AML-193 (cell line): ENCODE results near the gene FHAD1.

ENCODE experiments used
- DNase-seq, 2 experiments: peaks; one replicate each; lab custom pipeline; 2025; lab: John Stamatoyannopoulos, UW

The FHAD1 gene

GRCh38 chr1:15400627-15401026 lies 153.6 kb downstream of the FHAD1 start:
- DNase-seq, result no peak

GRCh38 chr1:15401391-15402055 lies 154.5 kb downstream of the FHAD1 start:
- no peak for DNase-seq

- DNase-seq, result no peak
These were observed 155.9 kb downstream of the FHAD1 start for GRCh38 chr1:15402809-15403450.

GRCh38 chr1:15403962-15404580 lies 157.0 kb downstream of the FHAD1 start:
- DNase-seq, result no peak

DNA sequence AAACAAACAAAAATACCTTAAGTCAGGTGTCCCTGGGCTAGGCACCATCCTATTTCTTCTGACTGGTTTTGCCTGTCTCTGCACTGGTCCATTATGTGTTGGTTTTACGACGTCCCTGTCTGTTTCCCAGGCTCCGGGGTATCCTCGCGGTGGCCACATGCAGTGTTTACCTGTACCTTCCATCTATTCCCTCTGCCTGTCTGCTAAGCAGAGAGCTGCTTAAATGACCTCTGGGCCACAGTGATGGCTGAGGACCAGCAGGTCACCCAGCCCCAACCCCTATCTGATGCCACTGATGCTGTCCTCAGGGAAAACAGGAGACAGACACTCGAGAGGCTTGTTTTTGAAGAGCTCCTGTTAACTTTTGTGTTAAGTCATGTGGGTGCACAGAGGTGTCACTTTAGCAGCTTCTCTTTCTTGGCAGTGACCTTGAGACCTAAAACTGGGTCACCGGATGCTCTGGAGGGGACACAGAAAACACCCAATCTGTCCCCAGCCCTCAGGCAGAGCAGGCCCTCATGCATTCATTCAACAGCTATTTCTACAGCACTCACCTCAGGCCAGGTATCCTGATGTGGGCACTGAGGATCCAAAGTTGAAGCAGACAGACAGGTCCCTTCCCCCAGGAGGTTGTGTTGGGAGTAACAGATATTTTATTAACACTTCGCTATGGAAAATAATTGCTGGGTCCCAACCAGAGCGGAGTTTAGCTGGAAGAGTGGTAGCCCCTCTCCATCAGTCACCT lies 158.3 kb downstream of the FHAD1 start:
- no peak for DNase-seq

DNA sequence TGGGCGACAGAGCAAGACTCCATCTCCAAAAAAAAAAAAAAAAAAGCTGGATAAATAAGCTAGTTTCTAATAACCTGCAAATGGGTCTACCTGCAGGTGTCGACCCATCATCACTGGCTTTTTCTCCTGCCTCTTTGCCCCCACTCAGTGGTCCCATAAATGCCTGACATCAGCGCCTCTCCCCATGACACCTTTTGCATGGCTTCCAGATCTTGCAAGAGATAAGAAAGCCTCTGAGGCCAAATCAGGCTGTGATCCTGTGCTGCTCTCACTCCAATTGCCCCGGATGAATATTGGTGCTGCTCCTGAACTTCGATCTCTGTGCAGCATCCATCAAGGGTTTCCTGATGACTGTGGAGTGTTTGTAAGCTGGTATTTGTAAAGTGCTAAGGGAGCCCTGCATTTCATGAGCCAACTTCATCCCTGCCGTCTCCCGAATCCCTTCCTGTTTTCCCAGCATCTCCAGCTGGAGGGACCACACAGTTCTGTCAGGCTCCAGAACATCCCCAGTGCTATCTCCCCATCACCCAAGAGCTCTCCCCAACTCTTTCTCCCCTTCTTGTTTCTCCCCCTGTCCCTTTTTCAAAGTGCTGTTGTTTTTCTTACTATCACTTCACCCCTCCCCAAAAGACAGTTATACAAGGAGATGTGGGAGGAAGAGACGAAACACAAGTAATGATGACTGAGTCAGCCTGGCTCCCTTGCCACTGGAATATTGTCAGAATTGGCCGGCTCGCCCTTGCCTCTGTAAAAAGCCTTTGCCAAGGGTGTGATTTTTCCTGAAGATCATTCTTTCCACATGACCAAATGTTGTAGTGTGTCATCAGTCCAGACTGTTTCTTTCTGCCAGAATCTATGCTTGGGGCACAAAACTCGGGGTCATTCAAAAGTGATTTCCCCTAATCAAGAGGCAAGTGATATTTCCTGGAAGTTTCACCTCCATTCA lies 159.9 kb downstream of the FHAD1 start:
- no peak for DNase-seq

DNA sequence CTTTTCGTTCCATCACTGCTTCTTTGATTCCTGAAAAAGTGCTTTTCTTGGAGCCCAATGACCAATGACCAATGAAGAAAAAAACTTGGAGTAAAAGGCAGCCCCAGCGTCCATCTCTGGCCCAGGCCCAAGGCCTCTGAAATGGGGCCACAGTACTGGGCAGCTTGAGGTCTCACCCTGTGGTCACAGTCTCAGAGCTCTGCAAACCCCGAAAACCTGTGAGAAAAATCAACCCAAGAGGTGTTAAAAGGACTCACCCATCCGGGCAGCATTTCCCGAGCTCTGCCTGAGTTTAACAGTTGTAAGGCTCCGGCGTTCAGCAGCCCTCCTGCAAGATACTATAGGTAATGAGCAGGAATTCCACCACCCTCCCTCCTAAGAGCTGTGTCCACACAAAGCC lies 160.6 kb downstream of the FHAD1 start:
- no peak for DNase-seq

GRCh38 chr1:15408890-15409387 lies 161.9 kb downstream of the FHAD1 start:
- no peak for DNase-seq

- DNase-seq, result peak; percentile 41 to 72
These were observed 162.6 kb downstream of the FHAD1 start, which contains the start of gene EFHD2 for GRCh38 chr1:15409388-15410222. EFHD2 (plus strand) TSS chr1:15409888; CDS start chr1:15409972, 84 bp downstream.

- DNase-seq, result no peak
These were observed 163.3 kb downstream of the FHAD1 start for GRCh38 chr1:15410223-15410883.

DNA sequence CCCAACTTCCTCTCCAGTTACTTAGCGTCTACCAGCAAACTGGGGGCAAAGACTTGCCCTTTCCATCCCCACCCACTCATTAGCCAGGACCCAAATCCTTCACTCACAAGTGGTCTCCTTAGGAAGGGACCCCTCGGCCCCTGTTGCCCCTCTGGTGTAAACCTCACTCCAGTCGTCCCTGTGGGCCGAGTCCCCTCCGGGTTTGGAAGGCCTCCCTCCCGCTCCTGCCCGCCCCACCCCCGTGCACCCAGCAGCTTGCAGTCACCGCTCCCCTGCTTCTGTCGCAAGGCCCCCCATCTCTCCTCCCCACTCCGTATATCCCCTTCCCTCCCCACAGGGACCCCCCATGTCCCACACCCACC lies 163.8 kb downstream of the FHAD1 start:
- DNase-seq, result no peak

DNA sequence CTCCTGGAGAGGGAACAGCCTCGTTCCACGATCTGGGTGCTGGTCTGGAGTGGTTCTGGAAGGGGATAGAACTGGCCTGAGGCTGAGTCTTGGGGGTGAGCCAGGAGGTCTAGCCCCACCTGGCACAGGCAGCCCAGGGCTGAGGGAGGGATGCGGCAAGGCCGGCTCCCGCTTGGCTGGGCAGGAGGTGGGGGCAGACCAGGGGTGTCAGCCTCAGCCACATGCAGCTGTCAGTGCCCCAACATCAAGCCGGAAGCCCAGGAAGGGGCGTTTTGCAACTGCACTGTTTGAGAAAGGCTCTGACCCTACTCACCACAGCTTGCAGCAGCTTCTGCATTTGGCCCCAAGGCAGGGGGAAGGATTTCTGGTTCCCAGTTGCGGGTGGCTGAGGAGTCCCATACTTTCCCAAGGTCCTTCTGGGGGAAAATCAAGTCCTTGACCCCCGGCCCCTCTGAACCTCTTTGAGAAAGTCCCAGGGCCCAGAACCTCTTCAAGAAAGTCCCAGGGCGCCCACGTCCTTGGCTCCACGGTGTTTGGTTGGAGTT lies 164.6 kb downstream of the FHAD1 start:
- peak; percentile 85 to 90 for DNase-seq

DNA sequence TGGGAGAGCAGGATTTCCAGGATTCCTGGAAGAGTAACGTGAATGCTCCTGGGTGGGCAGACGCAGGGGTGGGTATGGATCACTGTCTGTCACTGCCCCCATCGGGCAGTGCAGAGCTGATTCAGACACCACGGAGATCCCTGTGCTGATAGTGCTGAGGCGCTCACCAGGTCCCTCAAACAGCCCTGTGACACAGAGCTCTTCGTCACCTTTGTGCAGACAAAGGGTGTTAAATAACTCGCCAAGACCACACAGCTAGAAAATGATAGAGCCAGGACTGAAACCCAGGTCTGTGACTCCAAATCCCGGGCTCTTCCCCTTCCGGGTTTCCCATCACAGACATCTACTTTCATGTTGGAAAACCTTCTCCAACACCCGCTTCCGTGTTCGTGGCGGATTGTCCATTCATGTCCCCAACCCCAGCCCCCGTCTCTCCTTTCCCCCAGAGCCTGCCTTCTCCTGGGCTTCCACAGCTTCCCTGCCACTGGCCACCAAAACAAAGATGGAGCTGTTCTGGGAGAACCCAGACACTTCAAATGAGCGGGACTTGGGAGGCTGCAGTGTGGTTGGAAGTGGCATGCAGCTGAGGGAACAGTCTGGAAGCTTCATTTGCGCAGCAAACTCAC lies 165.3 kb downstream of the FHAD1 start:
- DNase-seq, result no peak

DNA sequence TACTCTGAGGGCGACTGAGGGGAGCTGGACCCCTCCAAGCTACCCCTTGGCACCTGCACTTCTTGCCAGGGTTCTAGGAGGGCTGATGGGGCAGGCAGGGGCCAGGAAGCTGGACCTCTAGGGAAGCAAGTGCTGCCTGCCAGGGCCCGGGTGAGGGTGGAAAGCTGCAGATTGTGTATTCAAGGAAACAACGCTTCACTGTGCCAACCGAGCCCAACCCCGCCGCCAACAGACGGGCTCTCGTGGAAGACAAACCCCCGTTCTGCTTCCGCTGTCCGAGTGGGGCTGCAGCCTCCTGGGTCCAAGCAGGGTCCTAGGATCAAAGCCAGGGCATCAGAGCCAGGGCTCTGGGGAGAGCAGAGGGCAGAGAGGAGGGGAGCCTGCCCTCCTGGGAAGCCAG lies 165.8 kb downstream of the FHAD1 start:
- DNase-seq, result no peak

DNA sequence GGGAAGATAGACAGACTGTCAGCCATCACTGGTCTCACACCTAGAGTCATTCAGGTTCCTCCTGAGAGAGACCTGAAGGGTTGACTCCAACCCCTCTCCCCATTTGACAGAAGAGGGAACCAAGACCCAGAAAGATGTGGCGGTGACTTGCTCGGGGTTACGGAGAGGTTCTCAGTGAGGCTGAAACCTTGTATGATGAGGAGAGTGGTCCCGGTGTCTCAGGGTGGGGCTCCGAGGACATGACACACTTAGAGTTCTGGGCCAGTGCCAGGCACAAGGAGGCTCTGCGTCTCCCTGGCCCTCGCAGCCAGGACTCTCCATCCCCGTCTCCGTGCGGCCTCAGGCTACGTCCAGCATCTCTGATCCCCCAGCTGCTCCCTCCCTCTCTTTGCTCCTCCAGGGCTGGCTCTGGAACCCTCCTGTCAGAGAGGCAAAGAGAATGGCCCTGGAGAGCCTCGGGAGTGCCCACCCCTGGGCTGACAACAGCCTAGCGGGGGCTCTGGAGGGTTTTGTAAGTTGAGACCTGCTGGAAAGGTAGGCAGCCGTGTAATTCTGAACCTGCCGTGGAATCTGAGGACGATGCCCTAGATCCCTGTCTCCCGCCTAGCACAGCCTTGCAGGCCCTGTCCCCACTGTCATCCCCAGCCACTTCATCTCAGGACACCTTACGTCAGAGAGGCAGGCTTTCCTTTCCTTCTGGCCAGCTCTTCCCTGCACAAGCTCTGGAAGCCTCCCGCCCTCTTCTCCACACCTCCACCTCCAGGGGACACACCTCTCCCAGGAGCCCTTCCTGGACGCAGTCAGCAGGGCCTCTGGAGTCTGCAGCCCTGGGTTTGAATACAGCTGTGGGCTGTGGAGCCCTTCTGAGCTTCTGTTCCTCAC lies 166.8 kb downstream of the FHAD1 start:
- DNase-seq, result no peak

DNA sequence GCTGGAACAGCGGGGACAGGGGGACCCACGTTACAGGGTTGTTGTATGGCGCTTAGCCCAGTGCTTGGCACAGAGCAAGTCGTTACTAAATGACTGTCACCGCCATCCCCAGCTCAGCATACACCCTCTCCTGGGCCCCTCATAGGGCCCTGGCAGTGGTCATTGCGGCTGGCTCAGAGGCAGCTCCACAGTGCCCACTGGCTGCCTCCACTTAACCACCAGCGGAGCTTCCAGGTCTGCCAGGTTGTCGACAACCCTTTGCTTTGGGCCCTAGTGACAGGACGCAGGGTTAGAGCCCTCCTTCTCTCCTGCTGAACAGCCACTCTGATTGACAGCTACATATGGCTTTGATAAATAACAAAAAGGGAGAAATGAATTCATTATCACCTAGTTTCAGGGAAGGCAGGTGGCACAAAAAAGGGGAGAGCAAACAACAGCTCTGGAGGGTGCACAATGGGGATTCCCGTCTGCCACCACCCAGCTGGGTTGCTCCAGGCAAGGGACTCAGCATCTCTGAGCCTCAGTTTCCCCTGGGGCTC lies 167.5 kb downstream of the FHAD1 start:
- no peak for DNase-seq

DNA sequence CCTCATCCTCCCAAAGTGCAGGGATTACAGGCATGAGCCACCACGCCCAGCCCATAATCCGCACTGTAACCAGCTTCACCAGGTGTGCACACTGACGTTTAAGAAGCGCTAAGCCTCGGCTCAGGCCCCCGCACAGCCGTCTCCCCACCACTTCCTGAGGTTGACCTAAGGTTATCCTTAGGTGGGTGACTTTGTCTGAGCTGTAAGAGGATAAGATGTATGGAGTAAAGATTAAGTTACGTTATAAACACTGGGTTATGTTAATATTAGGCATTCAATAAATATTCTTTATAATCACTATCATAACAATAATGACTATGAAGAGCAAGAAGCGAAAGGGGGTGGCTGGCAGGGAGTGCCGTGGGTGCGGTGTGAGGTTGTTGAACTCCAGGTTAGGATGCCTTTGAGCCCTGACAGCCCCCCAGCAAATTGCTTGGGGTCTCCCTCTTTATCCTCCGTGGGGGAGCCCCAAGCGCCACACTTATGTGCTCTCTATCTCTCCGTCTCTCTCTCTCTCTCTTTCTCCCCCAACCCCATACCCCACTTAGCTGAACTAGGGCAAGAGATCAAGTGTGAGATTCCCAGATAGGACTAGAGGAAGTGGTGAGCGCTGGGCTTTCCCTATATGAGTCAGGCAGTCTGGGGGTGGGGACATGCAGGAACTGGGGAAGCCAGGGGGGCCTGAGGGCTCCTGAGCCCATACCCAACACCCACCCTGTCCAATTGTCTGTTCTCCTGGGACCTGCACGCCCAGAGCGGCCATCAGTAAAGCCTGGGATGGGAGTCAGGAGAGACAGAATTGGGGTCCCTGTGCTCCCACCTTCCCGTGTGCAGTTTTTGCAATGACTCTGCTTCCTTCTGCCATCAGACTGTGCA lies 170.3 kb downstream of the FHAD1 start:
- DNase-seq, result no peak
